Measurements from ENCODE around the gene SMIM24. TPM values are rescaled to one million over a fixed set of nuclear protein-coding genes. Genes with fewer than 3 reads are reported as not detected.
A peak's percentile ranks its signal among the peaks of the same experiment; 100 is the strongest.
"Not testable (repeated sequence)": the region's sequence is repeated elsewhere in the genome, so short reads cannot be mapped to it uniquely, and the experiment has no call there.

Gene SMIM24
- total and polyA plus RNA-seq, 5 experiments from 2014 or later, result 0.43 to 0.57 (median 0.53) TPM; not detected in 2

- H3K27ac Mint-ChIP-seq, result no peak overlapping the region
- no peak for ATAC-seq
- no peak overlapping the region for H3K4me3 Mint-ChIP-seq
Observed at GRCh38 chr19:3511506-3512251, 31.4 kb upstream of the SMIM24 start.

GRCh38 chr19:3510727-3511126, 30.4 kb upstream of the SMIM24 start:
- POLR2A ChIA-PET, result no interaction called here
- Mint-ChIP-seq H3K4me3 (no peak overlapping the region), H3K4me1 (peaks cover 27 to 75% (median 60%) of the 10 kb centered on the region in 4 donors)

More at GRCh38 chr19:3511506-3512251, 31.4 kb upstream of the SMIM24 start:
- DNase-seq, result no peak
- Mint-ChIP-seq H3K9me3 (no peaks in the 10 kb centered on the region), H3K4me1 (peaks cover 28 to 82% (median 67%) of the 10 kb centered on the region in 4 donors), H3K36me3 (peaks cover 0 to 17% (median 0%) of the 10 kb centered on the region in 3 donors), H3K27me3 (no peaks in the 10 kb centered on the region)
- POLR2A ChIA-PET, result no interaction called here

GRCh38 chr19:3509566-3509989, 29.3 kb upstream of the SMIM24 start:
- peaks cover 0 to 17% (median 0%) of the 10 kb centered on the region in 3 donors for H3K36me3 Mint-ChIP-seq
- H3K4me3 Mint-ChIP-seq, result peak overlapping the region in 9 of 10 donors; percentile 39 to 80 (median 66)
- peak overlapping the region in 6 of 10 donors; percentile 49 to 86 (median 73) for H3K27ac Mint-ChIP-seq
- peaks cover 29 to 76% (median 57%) of the 10 kb centered on the region in 4 donors for H3K4me1 Mint-ChIP-seq
- DNase-seq (no peak), ATAC-seq (no peak)
- POLR2A ChIA-PET, result no interaction called here
- H3K9me3 Mint-ChIP-seq, result no peaks in the 10 kb centered on the region
- no peaks in the 10 kb centered on the region for H3K27me3 Mint-ChIP-seq

More at GRCh38 chr19:3510727-3511126, 30.4 kb upstream of the SMIM24 start:
- Mint-ChIP-seq H3K27me3 (no peaks in the 10 kb centered on the region), H3K27ac (no peak overlapping the region), H3K9me3 (no peaks in the 10 kb centered on the region), H3K36me3 (peaks cover 0 to 17% (median 0%) of the 10 kb centered on the region in 3 donors)
- no peak for DNase-seq
- no peak for ATAC-seq

- Mint-ChIP-seq H3K27me3 (no peaks in the 10 kb centered on the region), H3K36me3 (peaks cover 0 to 17% (median 0%) of the 10 kb centered on the region in 3 donors), H3K4me1 (peaks cover 26 to 72% (median 53%) of the 10 kb centered on the region in 4 donors), H3K9me3 (no peaks in the 10 kb centered on the region), H3K27ac (peak overlapping the region in 9 of 10 donors; percentile 32 to 88 (median 74)), H3K4me3 (peak overlapping the region; percentile 31 to 80 (median 65))
- DNase-seq, result no peak
- no peak for ATAC-seq
- POLR2A ChIA-PET, result interaction anchor here (0.7 kb wide), 2 partner anchors 14 to 400 kb away, joined by 3 to 4 read pairs; no protein-coding TSS in a partner anchor
Observed at GRCh38 chr19:3508771-3509535, 28.6 kb upstream of the SMIM24 start.

- H3K9me3 Mint-ChIP-seq, ATAC-seq, DNase-seq, H3K27me3 Mint-ChIP-seq: not testable (repeated sequence)
- H3K4me3 Mint-ChIP-seq, result peak overlapping the region; percentile 25 to 94 (median 66)
- POLR2A ChIA-PET, result interaction anchor here (0.7 kb wide), 2 partner anchors 13 to 399 kb away, joined by 3 to 4 read pairs; no protein-coding TSS in a partner anchor
- H3K27ac Mint-ChIP-seq, result peak overlapping the region in 8 of 10 donors; percentile 19 to 80 (median 38)
- peaks cover 24 to 65% (median 50%) of the 10 kb centered on the region in 4 donors for H3K4me1 Mint-ChIP-seq
- peaks cover 0 to 17% (median 0%) of the 10 kb centered on the region in 3 donors for H3K36me3 Mint-ChIP-seq
Observed at GRCh38 chr19:3508121-3508661, 27.9 kb upstream of the SMIM24 start.

- H3K27ac Mint-ChIP-seq, result peak overlapping the region; percentile 43 to 94 (median 90)
- POLR2A ChIA-PET, result interaction anchor here (1.3 to 2.3 kb wide), 3 partner anchors 10 to 159 kb away, joined by 3 to 17 read pairs (median 4); partner anchors contain the start of gene MFSD12
- peak overlapping the region; percentile 80 to 95 (median 88) for H3K4me3 Mint-ChIP-seq
- H3K9me3 Mint-ChIP-seq, result no peaks in the 10 kb centered on the region
- ATAC-seq (no peak), DNase-seq (peak in 5 of 10 donors; percentile 24 to 73 (median 33))
- no peaks in the 10 kb centered on the region for H3K27me3 Mint-ChIP-seq
- H3K4me1 Mint-ChIP-seq, result peaks cover 24 to 63% (median 50%) of the 10 kb centered on the region in 4 donors
- peaks cover 0 to 17% (median 0%) of the 10 kb centered on the region in 3 donors for H3K36me3 Mint-ChIP-seq
Observed at GRCh38 chr19:3507371-3508120, 27.2 kb upstream of the SMIM24 start.

- Mint-ChIP-seq H3K4me3 (peak overlapping the region; percentile 80 to 95 (median 88)), H3K27ac (peak overlapping the region; percentile 43 to 95 (median 90)), H3K9me3 (no peaks in the 10 kb centered on the region), H3K36me3 (peaks cover 0 to 17% (median 0%) of the 10 kb centered on the region in 3 donors), H3K27me3 (no peaks in the 10 kb centered on the region), H3K4me1 (peaks cover 20 to 54% (median 46%) of the 10 kb centered on the region in 4 donors)
- peak in 1 of 2 donors; percentile 4 for ATAC-seq
- DNase-seq, result peak in 7 of 10 donors; percentile 19 to 70 (median 33)
- POLR2A ChIA-PET, result interaction anchor here (0.9 to 2.3 kb wide), 6 partner anchors 10 to 256 kb away, joined by 3 to 17 read pairs (median 4); partner anchors contain the start of genes MFSD12 and MRPL54
Observed at GRCh38 chr19:3506384-3507340, 26.3 kb upstream of the SMIM24 start.

GRCh38 chr19:3505598-3506383, 25.5 kb upstream of the SMIM24 start, which contains the start of gene FZR1:
TSS of gene FZR1 (plus strand) at chr19:3506311. CDS start at chr19:3522990, 16,679 bp downstream.
- H3K4me1 Mint-ChIP-seq, result peaks cover 23 to 55% (median 47%) of the 10 kb centered on the region in 4 donors
- ATAC-seq, result peak; percentile 85 to 91
- POLR2A ChIA-PET, result interaction anchor here (0.7 to 2.3 kb wide), 9 partner anchors 11 to 1163 kb away, joined by 3 to 17 read pairs (median 3); partner anchors contain the start of genes MFSD12 and MRPL54
- peak within 1 kb of the TSS; percentile 80 to 99 (median 94) for H3K4me3 Mint-ChIP-seq
- no peaks in the 10 kb centered on the region for H3K27me3 Mint-ChIP-seq
- H3K9me3 Mint-ChIP-seq, result no peaks in the 10 kb centered on the region
- H3K36me3 Mint-ChIP-seq, result peaks cover 0 to 17% (median 0%) of the 10 kb centered on the region in 3 donors
- peak within 1 kb of the TSS; percentile 95 to 100 (median 99) for H3K27ac Mint-ChIP-seq
- DNase-seq, result peak; percentile 95 to 100 (median 100)

GRCh38 chr19:3504735-3505134, 24.4 kb upstream of the SMIM24 start:
- ATAC-seq, result no peak
- POLR2A ChIA-PET, result interaction anchor here (0.7 to 0.8 kb wide), 2 partner anchors 183 to 1164 kb away, joined by 3 to 5 read pairs; no protein-coding TSS in a partner anchor

More at GRCh38 chr19:3504735-3505134, 24.4 kb upstream of the SMIM24 start:
- DNase-seq, result no peak
- Mint-ChIP-seq H3K9me3 (no peaks in the 10 kb centered on the region), H3K4me1 (peaks cover 21 to 54% (median 46%) of the 10 kb centered on the region in 4 donors), H3K36me3 (peaks cover 0 to 15% (median 0%) of the 10 kb centered on the region in 3 donors), H3K27me3 (no peaks in the 10 kb centered on the region), H3K4me3 (peak overlapping the region in 9 of 10 donors; percentile 52 to 99 (median 80)), H3K27ac (peak overlapping the region; percentile 19 to 100 (median 97))
